ENCODE measurements around the gene CELA2B. TPM values are rescaled to one million over a fixed set of nuclear protein-coding genes. Genes with fewer than 3 reads are reported as not detected.

Gene CELA2B
- total and polyA plus RNA-seq, 4 donors, result not detected

- TF ChIP-seq CTCF (IDR thresholded peaks at IDR 0.05; ENCODE audit: low read depth, low read length, missing input control), result no peak
- no peak for TF ChIP-seq FOXA2 (IDR thresholded peaks at IDR 0.05)
- TF ChIP-seq HNF4G (IDR thresholded peaks at IDR 0.05), result no peak
- TF ChIP-seq RXRA (IDR thresholded peaks at IDR 0.05), result no peak
- no peak for TF ChIP-seq MAX (IDR thresholded peaks at IDR 0.05)
- TF ChIP-seq SP1 (IDR thresholded peaks at IDR 0.05), result no peak
These were observed 22.9 kb upstream of the CELA2B start (continued) for GRCh38 chr1:15452866-15453571.

- no peaks in the 10 kb centered on the region for H3K36me3 ChIP-seq (ENCODE audit: control insufficient read depth in 4 of 4, insufficient read depth in 3 of 4, low read depth in 1 of 4, low read length in 3 of 4)
- H3K4me1 ChIP-seq (ENCODE audit: control insufficient read depth in 4 of 4, insufficient read depth in 4 of 4, low read length in 3 of 4), result no peaks in the 10 kb centered on the region
- 88% methylated on average over 11 of the region's 11 CpGs for WGBS
- no peak overlapping the region for H3K27ac ChIP-seq (ENCODE audit: low read depth in 1 of 2, low read length in 2 of 2)
- no peak overlapping the region for H3K9ac ChIP-seq (ENCODE audit: low read depth in 1 of 2, low read length in 2 of 2)
- TF ChIP-seq ZBTB33 (IDR thresholded peaks at IDR 0.05) (no peak), JUND (IDR thresholded peaks at IDR 0.05) (no peak), RXRA (IDR thresholded peaks at IDR 0.05) (no peak), EGR1 (IDR thresholded peaks at IDR 0.05; ENCODE audit: low read depth in 2 of 2) (no peak), FOXA2 (IDR thresholded peaks at IDR 0.05) (no peak)
- DNase-seq (ENCODE audit: low spot score), result no peak
- no peaks in the 10 kb centered on the region for H3K9me3 ChIP-seq (ENCODE audit: control insufficient read depth in 4 of 4, low read length in 3 of 4)
- no peaks in the 10 kb centered on the region for H3K27me3 ChIP-seq (ENCODE audit: control insufficient read depth in 4 of 4, insufficient read depth in 4 of 4, low read length in 3 of 4)
- H3K4me3 ChIP-seq (ENCODE audit: low read depth in 1 of 3, low read length in 3 of 3), result no peak overlapping the region
These were observed 22.2 kb upstream of the CELA2B start for GRCh38 chr1:15453734-15454133.

GRCh38 chr1:15454256-15454655 lies 21.6 kb upstream of the CELA2B start:
- H3K9me3 ChIP-seq (ENCODE audit: control insufficient read depth in 4 of 4, low read length in 3 of 4), result no peaks in the 10 kb centered on the region
- H3K9ac ChIP-seq (ENCODE audit: low read depth in 1 of 2, low read length in 2 of 2), result no peak overlapping the region
- H3K36me3 ChIP-seq (ENCODE audit: control insufficient read depth in 4 of 4, insufficient read depth in 3 of 4, low read depth in 1 of 4, low read length in 3 of 4), result no peaks in the 10 kb centered on the region
- H3K27me3 ChIP-seq (ENCODE audit: control insufficient read depth in 4 of 4, insufficient read depth in 4 of 4, low read length in 3 of 4), result no peaks in the 10 kb centered on the region
- 73% methylated on average over 3 of the region's 3 CpGs for WGBS
- H3K27ac ChIP-seq (ENCODE audit: low read depth in 1 of 2, low read length in 2 of 2), result no peak overlapping the region
- TF ChIP-seq GABPA (IDR thresholded peaks at IDR 0.05 in 1 of 2, conservative IDR thresholded peaks at IDR 0.05 in 1 of 2) (no peak), SP1 (IDR thresholded peaks at IDR 0.05) (no peak), EGR1 (IDR thresholded peaks at IDR 0.05; ENCODE audit: low read depth in 2 of 2) (no peak), REST (IDR thresholded peaks at IDR 0.05) (no peak), NR2F2 (IDR thresholded peaks at IDR 0.05) (no peak), HNF4G (IDR thresholded peaks at IDR 0.05) (no peak), FOXA2 (IDR thresholded peaks at IDR 0.05) (no peak)
- no peaks in the 10 kb centered on the region for H3K4me1 ChIP-seq (ENCODE audit: control insufficient read depth in 4 of 4, insufficient read depth in 4 of 4, low read length in 3 of 4)
- no peak for DNase-seq (ENCODE audit: low spot score)
- no peak overlapping the region for H3K4me3 ChIP-seq (ENCODE audit: low read depth in 1 of 3, low read length in 3 of 3)
